Measurements from ENCODE around the gene WFIKKN1. TPM values are rescaled to one million over a fixed set of nuclear protein-coding genes. Genes with fewer than 3 reads are reported as not detected.
A peak's percentile ranks its signal among the peaks of the same experiment; 100 is the strongest.

WFIKKN1 gene
- total and polyA plus RNA-seq, 2 of the 13 experiments (the other 11 are each of a cell fraction or from before 2014, with no cell fraction given) = 1.7 to 4.9 TPM

DNA sequence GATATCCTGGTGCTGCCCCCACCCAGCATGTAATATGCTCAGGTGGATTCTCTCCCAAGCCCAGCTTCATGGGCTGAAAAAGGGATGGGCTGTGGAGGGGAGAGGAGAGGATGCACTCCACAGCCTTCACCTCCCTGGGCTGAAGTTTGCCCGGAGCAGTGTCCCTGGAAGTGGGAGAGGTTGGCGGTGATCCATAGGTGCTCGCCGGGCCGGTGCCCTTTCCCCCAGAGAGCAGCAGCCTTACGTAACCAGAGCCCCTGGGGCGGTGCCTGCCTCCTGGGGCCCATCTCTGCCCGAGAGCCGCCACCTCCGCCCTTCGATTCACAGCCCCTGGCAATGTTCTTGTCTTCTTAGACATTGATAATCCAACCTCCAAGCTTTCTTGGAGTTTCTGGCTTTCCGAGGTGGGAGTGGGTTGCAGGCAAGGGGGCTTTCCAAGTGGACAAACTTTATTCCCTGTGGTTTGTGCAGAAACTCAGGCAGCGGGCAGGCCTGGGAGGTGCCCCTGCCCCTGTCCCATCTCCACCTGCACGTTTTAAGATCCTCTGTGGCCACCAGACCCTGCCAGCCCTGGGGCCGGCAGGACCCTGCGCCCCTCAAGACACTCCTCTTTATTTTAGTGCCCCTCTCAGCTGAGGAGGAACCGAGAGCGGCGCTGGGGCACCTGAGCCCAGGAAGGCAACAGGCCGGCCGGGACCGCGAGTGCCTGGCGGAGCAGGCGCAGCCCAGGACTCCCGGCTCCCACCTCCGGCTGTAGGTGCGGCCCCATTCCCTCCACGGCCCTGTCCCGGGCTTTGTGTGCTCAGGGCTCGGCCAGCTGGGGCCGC lies 15.3 kb downstream of the WFIKKN1 start (continued):
- TF ChIP-seq ELF3 (CRISPR knock-in tag; IDR thresholded peaks at IDR 0.05) (0 out of 2 replicates have a peak, but pooled peaks have one; percentile 16), KDM3A (CRISPR knock-in tag; IDR thresholded peaks at IDR 0.05; ENCODE audit: low read depth) (no peak), SNRNP70 (IDR thresholded peaks at IDR 0.05; ENCODE audit: low read depth, low read length) (no peak), ZNF563 (CRISPR knock-in tag; IDR thresholded peaks at IDR 0.05) (no peak), ZBTB7A (CRISPR knock-in tag; IDR thresholded peaks at IDR 0.05) (no peak), ZNF44 (CRISPR knock-in tag; IDR thresholded peaks at IDR 0.05) (no peak), ZNF468 (CRISPR knock-in tag; IDR thresholded peaks at IDR 0.05) (no peak), KDM5A (IDR thresholded peaks at IDR 0.05; ENCODE audit: borderline replicate concordance, low read length) (no peak), NBN (conservative IDR thresholded peaks at IDR 0.05) (no peak), ZNF138 (CRISPR knock-in tag; IDR thresholded peaks at IDR 0.05; ENCODE audit: low read depth) (0 out of 2 replicates have a peak, but pooled peaks have one; percentile 38), ZNF567 (CRISPR knock-in tag; IDR thresholded peaks at IDR 0.05; ENCODE audit: borderline replicate concordance) (no peak), KLF15 (CRISPR knock-in tag; IDR thresholded peaks at IDR 0.05; ENCODE audit: borderline replicate concordance) (no peak; the same call in 1 of the 2 replicates), BORCS8-MEF2B (CRISPR knock-in tag; IDR thresholded peaks at IDR 0.05) (no peak), SSRP1 (CRISPR knock-in tag; IDR thresholded peaks at IDR 0.05) (peak; percentile 41; the same call in 1 of the 2 replicates), SOX5 (CRISPR knock-in tag; IDR thresholded peaks at IDR 0.05; ENCODE audit: borderline replicate concordance) (peak; percentile 13; the same call in 1 of the 2 replicates), RBFOX2 (IDR thresholded peaks at IDR 0.05; ENCODE audit: low read depth, low read length) (peak; percentile 74), NCOA2 (CRISPR knock-in tag; IDR thresholded peaks at IDR 0.05) (peak; percentile 40)
- TF ChIP-seq, protein P1, sequence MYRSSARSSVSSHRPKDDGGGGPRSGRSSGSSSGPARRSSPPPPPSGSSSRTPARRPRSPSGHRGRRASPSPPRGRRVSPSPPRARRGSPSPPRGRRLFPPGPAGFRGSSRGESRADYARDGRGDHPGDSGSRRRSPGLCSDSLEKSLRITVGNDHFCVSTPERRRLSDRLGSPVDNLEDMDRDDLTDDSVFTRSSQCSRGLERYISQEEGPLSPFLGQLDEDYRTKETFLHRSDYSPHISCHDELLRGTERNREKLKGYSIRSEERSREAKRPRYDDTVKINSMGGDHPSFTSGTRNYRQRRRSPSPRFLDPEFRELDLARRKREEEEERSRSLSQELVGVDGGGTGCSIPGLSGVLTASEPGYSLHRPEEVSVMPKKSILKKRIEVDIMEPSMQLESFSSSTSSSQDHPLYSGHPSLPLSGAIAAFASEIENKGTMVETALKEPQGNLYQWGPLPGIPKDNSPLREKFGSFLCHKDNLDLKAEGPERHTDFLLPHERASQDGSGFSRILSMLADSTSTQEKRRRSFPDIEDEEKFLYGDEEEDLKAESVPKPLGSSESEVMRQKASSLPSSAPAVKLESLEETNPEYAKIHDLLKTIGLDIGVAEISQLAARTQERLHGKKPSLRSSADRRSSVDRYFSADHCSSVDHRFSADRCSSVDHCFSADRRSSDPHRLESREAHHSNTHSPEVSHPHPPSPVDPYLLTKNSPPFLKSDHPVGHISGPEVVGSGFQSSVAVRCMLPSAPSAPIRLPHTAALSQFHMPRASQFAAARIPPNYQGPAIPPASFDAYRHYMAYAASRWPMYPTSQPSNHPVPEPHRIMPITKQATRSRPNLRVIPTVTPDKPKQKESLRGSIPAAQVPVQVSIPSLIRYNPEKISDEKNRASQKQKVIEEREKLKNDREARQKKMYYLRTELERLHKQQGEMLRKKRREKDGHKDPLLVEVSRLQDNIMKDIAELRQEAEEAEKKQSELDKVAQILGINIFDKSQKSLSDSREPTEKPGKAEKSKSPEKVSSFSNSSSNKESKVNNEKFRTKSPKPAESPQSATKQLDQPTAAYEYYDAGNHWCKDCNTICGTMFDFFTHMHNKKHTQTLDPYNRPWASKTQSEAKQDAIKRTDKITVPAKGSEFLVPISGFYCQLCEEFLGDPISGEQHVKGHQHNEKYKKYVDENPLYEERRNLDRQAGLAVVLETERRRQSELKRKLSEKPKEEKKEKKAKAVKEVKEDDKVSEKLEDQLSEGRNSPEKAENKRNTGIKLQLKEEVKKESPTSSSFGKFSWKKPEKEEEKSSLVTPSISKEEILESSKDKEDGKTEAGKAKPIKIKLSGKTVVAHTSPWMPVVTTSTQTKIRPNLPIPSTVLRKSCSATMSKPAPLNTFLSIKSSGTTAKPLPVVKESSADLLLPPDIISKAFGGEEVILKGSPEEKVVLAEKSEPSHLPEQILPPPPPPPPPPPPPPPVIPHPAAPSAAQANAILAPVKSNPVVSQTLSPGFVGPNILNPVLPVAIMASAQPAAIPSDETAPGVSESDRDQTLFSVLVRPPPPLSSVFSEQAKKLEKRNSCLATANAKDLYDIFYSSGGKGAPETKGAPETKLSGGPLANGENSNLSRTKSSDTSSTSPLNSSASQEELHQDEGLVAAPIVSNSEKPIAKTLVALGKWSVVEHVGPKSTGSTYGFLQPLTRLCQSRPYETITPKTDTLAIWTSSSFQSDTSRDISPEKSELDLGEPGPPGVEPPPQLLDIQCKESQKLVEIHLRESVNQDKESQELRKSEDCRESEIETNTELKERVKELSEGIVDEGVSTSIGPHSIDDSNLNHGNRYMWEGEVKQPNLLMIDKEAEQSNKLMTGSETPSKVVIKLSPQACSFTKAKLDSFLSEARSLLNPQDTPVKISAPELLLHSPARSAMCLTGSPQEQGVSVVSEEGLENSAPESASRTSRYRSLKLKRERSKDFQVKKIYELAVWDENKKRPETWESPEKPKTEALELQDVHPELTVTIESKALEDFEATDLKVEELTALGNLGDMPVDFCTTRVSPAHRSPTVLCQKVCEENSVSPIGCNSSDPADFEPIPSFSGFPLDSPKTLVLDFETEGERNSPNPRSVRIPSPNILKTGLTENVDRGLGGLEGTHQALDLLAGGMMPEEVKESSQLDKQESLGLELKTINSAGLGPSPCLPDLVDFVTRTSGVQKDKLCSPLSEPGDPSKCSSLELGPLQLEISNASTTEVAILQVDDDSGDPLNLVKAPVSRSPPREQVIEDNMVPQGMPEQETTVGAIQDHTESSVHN (CRISPR knock-in tag; IDR thresholded peaks at IDR 0.05) = no peak
- TF ChIP-seq, protein P2, sequence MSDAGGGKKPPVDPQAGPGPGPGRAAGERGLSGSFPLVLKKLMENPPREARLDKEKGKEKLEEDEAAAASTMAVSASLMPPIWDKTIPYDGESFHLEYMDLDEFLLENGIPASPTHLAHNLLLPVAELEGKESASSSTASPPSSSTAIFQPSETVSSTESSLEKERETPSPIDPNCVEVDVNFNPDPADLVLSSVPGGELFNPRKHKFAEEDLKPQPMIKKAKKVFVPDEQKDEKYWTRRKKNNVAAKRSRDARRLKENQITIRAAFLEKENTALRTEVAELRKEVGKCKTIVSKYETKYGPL (CRISPR knock-in tag; IDR thresholded peaks at IDR 0.05) = no peak
- TF ChIP-seq, protein P3, sequence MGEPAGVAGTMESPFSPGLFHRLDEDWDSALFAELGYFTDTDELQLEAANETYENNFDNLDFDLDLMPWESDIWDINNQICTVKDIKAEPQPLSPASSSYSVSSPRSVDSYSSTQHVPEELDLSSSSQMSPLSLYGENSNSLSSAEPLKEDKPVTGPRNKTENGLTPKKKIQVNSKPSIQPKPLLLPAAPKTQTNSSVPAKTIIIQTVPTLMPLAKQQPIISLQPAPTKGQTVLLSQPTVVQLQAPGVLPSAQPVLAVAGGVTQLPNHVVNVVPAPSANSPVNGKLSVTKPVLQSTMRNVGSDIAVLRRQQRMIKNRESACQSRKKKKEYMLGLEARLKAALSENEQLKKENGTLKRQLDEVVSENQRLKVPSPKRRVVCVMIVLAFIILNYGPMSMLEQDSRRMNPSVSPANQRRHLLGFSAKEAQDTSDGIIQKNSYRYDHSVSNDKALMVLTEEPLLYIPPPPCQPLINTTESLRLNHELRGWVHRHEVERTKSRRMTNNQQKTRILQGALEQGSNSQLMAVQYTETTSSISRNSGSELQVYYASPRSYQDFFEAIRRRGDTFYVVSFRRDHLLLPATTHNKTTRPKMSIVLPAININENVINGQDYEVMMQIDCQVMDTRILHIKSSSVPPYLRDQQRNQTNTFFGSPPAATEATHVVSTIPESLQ (CRISPR knock-in tag; conservative IDR thresholded peaks at IDR 0.05) = no peak
